ENCODE measurements around the gene TPGS2.

The TPGS2 gene

GRCh38 chr18:36762074-36762473, 66.7 kb downstream of the TPGS2 start:
- TF ChIP-seq CTCF (IDR thresholded peaks at IDR 0.05; ENCODE audit: unreplicated experiment in 3 of 3), result no peak
- Mint-ChIP-seq H3K27ac (no peak overlapping the region), H3K9me3 (no peaks in the 10 kb centered on the region), H3K27me3 (ENCODE audit: low read depth) (no peaks in the 10 kb centered on the region), H3K4me3 (no peak overlapping the region), H3K36me3 (ENCODE audit: low read depth) (peaks cover 8% of the 10 kb centered on the region), H3K4me1 (no peaks in the 10 kb centered on the region)

GRCh38 chr18:36761186-36761698, 67.6 kb downstream of the TPGS2 start:
- Mint-ChIP-seq H3K4me1 (peaks cover 4% of the 10 kb centered on the region), H3K9me3 (no peaks in the 10 kb centered on the region), H3K36me3 (ENCODE audit: low read depth) (peaks cover 8% of the 10 kb centered on the region), H3K27ac (no peak overlapping the region), H3K27me3 (ENCODE audit: low read depth) (no peaks in the 10 kb centered on the region), H3K4me3 (no peak overlapping the region)
- no peak for TF ChIP-seq CTCF (IDR thresholded peaks at IDR 0.05; ENCODE audit: unreplicated experiment in 3 of 3)

- Mint-ChIP-seq H3K4me1 (peaks cover 8% of the 10 kb centered on the region), H3K9me3 (no peaks in the 10 kb centered on the region), H3K27me3 (ENCODE audit: low read depth) (no peaks in the 10 kb centered on the region), H3K27ac (no peak overlapping the region), H3K4me3 (no peak overlapping the region), H3K36me3 (ENCODE audit: low read depth) (peaks cover 8% of the 10 kb centered on the region)
- no peak for TF ChIP-seq CTCF (IDR thresholded peaks at IDR 0.05; ENCODE audit: unreplicated experiment in 3 of 3)
Measured at GRCh38 chr18:36760598-36760997, 68.2 kb downstream of the TPGS2 start.

- H3K4me1 Mint-ChIP-seq, result peaks cover 8% of the 10 kb centered on the region
- TF ChIP-seq CTCF (IDR thresholded peaks at IDR 0.05; ENCODE audit: unreplicated experiment in 3 of 3), result no peak
- peak overlapping the region in 1 of 3 experiments; percentile 68 for H3K27ac Mint-ChIP-seq
- no peaks in the 10 kb centered on the region for H3K27me3 Mint-ChIP-seq (ENCODE audit: low read depth)
- H3K4me3 Mint-ChIP-seq, result no peak overlapping the region
- peaks cover 8% of the 10 kb centered on the region for H3K36me3 Mint-ChIP-seq (ENCODE audit: low read depth)
- H3K9me3 Mint-ChIP-seq, result no peaks in the 10 kb centered on the region
Measured at GRCh38 chr18:36759167-36759776, 69.5 kb downstream of the TPGS2 start.

GRCh38 chr18:36758623-36759022, 70.2 kb downstream of the TPGS2 start:
- Mint-ChIP-seq H3K4me1 (peaks cover 12% of the 10 kb centered on the region), H3K27me3 (ENCODE audit: low read depth) (no peaks in the 10 kb centered on the region), H3K36me3 (ENCODE audit: low read depth) (peaks cover 8% of the 10 kb centered on the region), H3K9me3 (no peaks in the 10 kb centered on the region), H3K27ac (no peak overlapping the region), H3K4me3 (no peak overlapping the region)
- no peak for TF ChIP-seq CTCF (IDR thresholded peaks at IDR 0.05; ENCODE audit: unreplicated experiment in 3 of 3)

- H3K9me3 Mint-ChIP-seq, result no peaks in the 10 kb centered on the region
- H3K4me3 Mint-ChIP-seq, result no peak overlapping the region
- no peaks in the 10 kb centered on the region for H3K27me3 Mint-ChIP-seq (ENCODE audit: low read depth)
- peaks cover 8% of the 10 kb centered on the region for H3K36me3 Mint-ChIP-seq (ENCODE audit: low read depth)
- no peak overlapping the region for H3K27ac Mint-ChIP-seq
- H3K4me1 Mint-ChIP-seq, result peaks cover 19% of the 10 kb centered on the region
- TF ChIP-seq CTCF (IDR thresholded peaks at IDR 0.05; ENCODE audit: unreplicated experiment in 3 of 3), result no peak
Measured at GRCh38 chr18:36757991-36758390, 70.8 kb downstream of the TPGS2 start.
